ENCODE measurements around the gene MAP2K1.
"Not testable (repeated sequence)": the region's sequence is repeated elsewhere in the genome, so short reads cannot be mapped to it uniquely, and the experiment has no call there.

MAP2K1 gene

DNA sequence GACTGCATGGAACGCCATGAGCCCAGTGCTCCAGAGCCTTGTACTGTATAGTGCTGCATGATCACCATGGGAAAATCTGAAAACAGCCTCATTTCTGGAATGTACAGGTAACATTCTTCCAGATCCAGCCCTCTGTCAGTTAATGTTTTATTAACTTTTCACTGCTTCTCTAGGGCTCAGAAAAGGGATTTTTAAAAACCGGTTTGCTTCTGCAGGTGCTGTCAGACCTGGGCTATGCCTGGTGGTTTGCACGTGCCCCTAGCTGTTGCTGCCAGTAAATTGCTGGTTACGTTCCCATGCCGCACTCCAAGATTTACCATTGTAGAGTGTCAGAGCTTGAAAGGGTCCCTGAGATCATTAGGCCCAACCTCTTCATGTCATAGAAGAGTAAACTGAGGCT is 101.8 kb downstream of the MAP2K1 start:
- Mint-ChIP-seq H3K36me3 (ENCODE audit: low read depth) (peaks cover 75% of the 10 kb centered on the region), H3K4me3 (no peak overlapping the region), H3K27ac (no peak overlapping the region), H3K4me1 (ENCODE audit: low read depth) (no peaks in the 10 kb centered on the region), H3K9me3 (no peaks in the 10 kb centered on the region), H3K27me3 (no peaks in the 10 kb centered on the region)

DNA sequence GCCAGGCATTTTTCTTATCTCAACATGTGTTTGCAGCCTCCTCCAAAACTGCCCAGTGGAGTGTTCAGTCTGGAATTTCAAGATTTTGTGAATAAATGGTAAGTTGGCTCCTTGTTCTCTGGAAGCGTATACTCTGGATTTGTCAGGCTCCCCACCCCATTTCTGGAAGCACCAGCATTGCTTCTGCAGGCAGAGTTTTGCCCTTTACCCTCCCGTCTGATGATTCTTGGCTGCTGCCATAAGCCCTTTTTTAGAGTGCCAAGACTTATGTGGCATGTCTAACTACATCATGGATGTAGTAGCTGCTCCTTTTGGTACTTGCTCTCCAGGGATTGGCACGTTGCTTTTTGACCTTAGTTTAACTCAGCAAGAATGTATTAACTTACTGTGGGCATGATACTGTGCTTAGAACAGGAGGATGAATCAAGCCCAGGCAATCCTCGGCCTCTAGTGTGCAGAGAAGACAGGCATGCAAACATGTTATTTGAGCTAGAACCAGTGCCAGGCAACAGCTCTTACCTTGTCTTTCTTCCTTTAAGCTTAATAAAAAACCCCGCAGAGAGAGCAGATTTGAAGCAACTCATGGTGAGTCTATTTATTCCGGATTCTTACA is 102.6 kb downstream of the MAP2K1 start:
- H3K36me3 Mint-ChIP-seq (ENCODE audit: low read depth): peaks cover 80% of the 10 kb centered on the region
- H3K4me3 Mint-ChIP-seq: no peak overlapping the region
- peaks cover 5% of the 10 kb centered on the region for H3K4me1 Mint-ChIP-seq (ENCODE audit: low read depth)
- H3K27me3 Mint-ChIP-seq: no peaks in the 10 kb centered on the region
- no peaks in the 10 kb centered on the region for H3K9me3 Mint-ChIP-seq
- H3K27ac Mint-ChIP-seq: peak overlapping the region; percentile 53

DNA sequence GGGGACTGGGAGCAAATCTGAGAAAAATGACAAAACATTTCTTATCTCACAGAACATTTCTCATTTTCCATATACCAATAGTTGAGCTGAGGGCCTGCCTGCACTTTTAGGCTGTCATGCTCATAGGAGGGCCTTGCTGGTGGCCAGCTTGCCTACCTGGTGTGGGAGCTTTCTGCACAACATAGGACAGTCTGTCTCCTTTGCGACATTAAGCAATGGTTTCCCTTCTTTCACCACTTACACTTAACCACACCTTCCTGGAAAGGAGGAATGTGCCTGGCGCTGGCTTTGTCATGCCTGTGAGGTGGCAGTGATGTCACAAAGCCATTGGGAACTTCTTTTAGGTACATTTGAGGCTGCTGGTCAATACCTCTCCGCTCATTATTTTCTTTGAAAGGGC is 105.1 kb downstream of the MAP2K1 start:
- Mint-ChIP-seq H3K27ac (peak overlapping the region; percentile 38), H3K4me1 (ENCODE audit: low read depth) (peaks cover 21% of the 10 kb centered on the region), H3K4me3 (no peak overlapping the region), H3K9me3 (no peaks in the 10 kb centered on the region), H3K36me3 (ENCODE audit: low read depth) (peaks cover 84% of the 10 kb centered on the region), H3K27me3 (no peaks in the 10 kb centered on the region)

DNA sequence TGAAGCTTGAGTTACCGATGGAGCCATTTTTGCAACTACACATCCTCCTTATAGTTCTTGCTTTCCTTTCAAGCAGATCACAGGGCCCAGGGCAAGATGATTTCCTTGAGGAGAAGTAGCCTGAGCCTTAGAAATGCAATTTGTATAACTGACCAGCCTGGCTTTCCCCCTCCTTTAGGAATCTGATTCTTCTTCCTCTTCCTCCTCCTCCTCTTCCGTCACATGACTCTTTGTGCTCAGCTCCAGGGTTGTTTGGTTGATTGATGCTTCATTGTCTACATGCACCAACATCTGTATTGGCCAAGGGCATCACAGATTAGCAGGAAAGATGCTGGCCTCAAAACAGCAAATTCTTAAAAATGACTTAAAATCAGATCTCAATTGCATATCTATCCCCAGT is 107.5 kb downstream of the MAP2K1 start:
- H3K27ac Mint-ChIP-seq: peak overlapping the region; percentile 50
- H3K9me3 Mint-ChIP-seq: no peaks in the 10 kb centered on the region
- H3K4me1 Mint-ChIP-seq (ENCODE audit: low read depth): peaks cover 31% of the 10 kb centered on the region
- no peak overlapping the region for H3K4me3 Mint-ChIP-seq
- H3K36me3 Mint-ChIP-seq (ENCODE audit: low read depth): peaks cover 89% of the 10 kb centered on the region
- no peaks in the 10 kb centered on the region for H3K27me3 Mint-ChIP-seq

DNA sequence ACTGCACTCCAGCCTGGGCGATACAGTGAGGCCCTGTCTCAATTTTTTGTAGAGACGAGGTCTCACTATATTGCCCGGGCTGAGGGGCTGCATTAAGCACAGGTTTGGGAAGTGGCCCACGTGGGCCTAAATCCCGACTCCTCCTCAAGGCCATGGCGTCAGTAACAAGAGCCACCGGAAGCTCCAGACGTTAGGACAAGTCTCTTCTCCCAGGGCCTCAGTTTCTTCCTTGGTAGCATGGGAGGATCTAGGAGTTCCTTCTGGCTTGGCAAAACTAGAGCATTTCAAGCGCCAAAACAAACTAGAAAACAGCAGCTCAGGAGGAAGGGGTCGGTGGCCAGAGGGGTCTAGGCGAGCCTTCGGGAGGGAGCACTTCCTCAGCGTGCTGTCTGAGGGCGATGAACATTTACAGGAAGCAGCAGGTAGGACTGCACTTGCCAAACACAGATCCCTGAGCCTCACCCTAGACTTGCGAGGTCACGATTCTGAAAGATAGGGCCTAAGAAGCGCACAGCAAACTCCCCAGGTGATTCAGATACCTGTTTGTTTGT is 110.3 kb downstream of the MAP2K1 start:
- H3K4me3 Mint-ChIP-seq: peak overlapping the region; percentile 97
- H3K36me3 Mint-ChIP-seq (ENCODE audit: low read depth): peaks cover 89% of the 10 kb centered on the region
- peaks cover 57% of the 10 kb centered on the region for H3K4me1 Mint-ChIP-seq (ENCODE audit: low read depth)
- peak overlapping the region; percentile 99 for H3K27ac Mint-ChIP-seq
- H3K9me3 Mint-ChIP-seq: no peaks in the 10 kb centered on the region
- H3K27me3 Mint-ChIP-seq: no peaks in the 10 kb centered on the region

DNA sequence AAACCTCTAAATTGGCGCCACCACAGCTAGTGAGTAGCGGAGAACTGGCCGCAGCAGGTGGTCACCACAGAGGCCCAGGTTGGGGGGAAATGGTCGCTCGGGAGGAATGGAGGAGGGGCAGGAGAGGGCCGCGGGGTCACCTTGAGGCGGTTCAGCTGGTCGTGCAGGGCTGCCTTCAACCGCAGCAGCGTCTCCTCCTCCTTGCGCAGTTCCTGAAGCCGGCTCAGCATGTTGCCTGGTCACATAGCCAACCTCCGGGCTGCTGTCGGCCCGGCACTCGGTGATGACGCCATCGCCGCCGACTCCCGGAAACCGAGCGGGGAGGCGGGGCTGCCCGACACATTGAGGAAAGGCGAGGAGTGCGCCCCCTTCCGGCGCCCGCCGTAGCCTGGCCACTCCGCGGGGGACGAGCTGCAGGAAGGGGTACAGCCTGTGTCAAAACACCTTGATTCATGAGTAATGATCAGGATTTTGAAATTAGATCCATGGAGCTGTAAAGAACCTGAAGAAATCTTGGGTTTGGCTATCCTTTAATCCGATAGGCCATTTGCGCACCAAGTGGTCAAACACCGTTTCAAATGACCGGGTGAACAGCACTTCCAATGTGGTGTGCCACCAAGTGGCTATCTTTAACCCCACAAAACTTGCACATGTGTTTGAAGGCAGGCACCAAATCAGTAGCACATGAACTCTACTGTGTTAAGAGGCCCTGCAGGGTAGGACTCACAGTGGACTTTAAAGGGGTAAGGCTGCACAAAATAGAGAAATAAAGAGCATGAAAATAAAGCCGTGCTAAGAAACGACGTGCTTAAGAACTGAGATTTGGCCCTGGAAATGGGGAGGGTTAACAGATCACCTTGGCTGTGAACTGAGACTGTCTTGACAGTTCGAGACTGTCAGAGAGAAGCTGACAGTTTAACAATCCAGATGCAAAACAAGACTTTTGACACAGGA is 111.1 kb downstream of the MAP2K1 start, which contains the start of gene SNAPC5:
TSS of gene SNAPC5 (minus strand) at position 261 of the 954 bp plus-strand sequence. CDS start at position 230, 31 bp downstream.
- Mint-ChIP-seq H3K9me3 (no peaks in the 10 kb centered on the region), H3K4me1 (ENCODE audit: low read depth) (peaks cover 65% of the 10 kb centered on the region), H3K36me3 (ENCODE audit: low read depth) (peaks cover 89% of the 10 kb centered on the region), H3K4me3 (peak within 1 kb of the TSS; percentile 97), H3K27me3 (no peaks in the 10 kb centered on the region), H3K27ac (peak within 1 kb of the TSS; percentile 99)

DNA sequence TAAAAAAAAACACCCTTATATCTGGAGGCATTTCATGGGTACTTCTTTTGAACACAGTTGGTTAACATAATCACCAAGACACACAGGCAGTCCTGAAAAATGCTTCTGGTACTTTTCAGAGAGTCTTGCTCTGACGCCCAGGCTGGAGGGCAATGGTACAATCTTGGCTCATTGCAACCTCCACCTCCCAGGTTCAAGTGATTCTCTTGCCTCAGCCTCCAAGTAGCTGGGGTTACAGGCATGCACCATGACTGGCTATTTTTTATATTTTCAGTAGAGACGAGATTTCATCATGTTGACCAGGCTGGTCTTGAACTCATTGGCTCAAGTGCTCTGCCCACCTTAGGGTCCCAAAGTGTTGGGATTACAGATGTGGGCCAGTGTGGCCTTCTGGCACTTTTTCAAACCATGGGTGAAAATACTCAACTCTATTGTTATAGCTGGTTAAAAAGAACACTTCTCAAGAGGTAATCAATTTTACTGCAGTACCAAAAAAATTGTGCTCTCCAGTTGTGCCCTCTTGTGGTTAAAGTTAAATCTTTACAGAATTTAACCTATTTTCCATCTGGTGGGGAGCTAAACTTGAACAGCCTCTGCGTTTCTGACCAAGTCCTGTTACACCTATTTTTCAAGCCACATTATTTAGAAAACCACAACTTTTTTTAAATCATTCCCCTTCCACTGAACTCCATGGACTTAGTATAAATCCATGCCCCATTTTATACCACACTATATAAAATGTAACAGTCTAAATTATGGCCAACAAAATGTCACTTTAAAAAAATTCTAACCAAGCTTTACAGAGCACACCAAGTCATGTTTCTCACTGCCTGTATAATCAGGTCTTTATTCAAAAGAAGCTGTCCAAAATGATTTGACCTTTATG is 112.0 kb downstream of the MAP2K1 start:
- Mint-ChIP-seq H3K4me1 (ENCODE audit: low read depth) (peaks cover 68% of the 10 kb centered on the region), H3K9me3 (no peaks in the 10 kb centered on the region), H3K27me3 (no peaks in the 10 kb centered on the region), H3K27ac (peak overlapping the region; percentile 99), H3K36me3 (ENCODE audit: low read depth) (peaks cover 89% of the 10 kb centered on the region), H3K4me3 (peak overlapping the region; percentile 97)

DNA sequence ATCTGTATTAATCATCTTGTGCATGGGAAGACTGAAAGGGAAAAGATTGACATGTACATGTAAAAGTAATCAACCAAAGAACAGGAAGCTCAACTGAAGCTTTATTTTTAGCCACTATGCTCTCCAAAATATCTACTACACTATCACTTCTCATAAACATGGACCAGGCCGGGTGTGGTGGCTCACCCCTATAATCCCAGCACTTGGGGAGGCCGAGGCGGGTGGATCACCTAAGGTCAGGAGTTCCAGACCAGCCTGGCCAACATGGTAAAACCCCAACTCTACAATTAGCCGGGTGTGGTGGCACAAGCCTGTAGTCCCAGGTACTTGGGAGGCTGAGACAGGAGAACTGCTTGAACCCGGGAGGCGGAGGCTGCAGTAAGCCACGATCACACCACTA is 113.6 kb downstream of the MAP2K1 start:
- peaks cover 63% of the 10 kb centered on the region for H3K4me1 Mint-ChIP-seq (ENCODE audit: low read depth)
- not testable (repeated sequence) for H3K27me3 Mint-ChIP-seq
- H3K4me3 Mint-ChIP-seq: peak overlapping the region; percentile 93

DNA sequence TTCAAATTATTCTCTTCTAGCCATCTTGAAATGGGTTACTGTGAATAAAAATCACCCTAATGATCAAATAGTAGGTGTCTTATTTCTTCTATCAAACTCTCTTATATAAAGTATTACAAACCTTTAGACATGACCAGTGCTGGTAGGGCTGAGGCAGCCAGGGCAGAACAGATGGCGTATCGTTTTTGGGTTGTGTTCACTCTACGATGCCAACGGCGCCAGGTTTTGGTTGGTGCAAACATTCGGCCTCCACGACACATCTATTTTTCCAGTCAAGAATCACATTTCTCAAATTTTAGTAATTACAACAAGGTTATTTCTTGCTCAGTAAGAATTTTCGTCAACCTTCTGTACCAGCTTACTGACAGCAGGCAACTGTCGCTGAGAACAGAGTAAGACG is 115.8 kb downstream of the MAP2K1 start:
- Mint-ChIP-seq H3K27ac (peak overlapping the region; percentile 99), H3K9me3 (no peaks in the 10 kb centered on the region), H3K4me3 (peak overlapping the region; percentile 93), H3K36me3 (ENCODE audit: low read depth) (peaks cover 76% of the 10 kb centered on the region), H3K4me1 (ENCODE audit: low read depth) (peaks cover 69% of the 10 kb centered on the region), H3K27me3 (no peaks in the 10 kb centered on the region)

More for the DNA sequence above, 113.6 kb downstream of the MAP2K1 start:
- H3K9me3 Mint-ChIP-seq: not testable (repeated sequence)
- H3K36me3 Mint-ChIP-seq (ENCODE audit: low read depth): peaks cover 86% of the 10 kb centered on the region
- peak overlapping the region; percentile 99 for H3K27ac Mint-ChIP-seq

DNA sequence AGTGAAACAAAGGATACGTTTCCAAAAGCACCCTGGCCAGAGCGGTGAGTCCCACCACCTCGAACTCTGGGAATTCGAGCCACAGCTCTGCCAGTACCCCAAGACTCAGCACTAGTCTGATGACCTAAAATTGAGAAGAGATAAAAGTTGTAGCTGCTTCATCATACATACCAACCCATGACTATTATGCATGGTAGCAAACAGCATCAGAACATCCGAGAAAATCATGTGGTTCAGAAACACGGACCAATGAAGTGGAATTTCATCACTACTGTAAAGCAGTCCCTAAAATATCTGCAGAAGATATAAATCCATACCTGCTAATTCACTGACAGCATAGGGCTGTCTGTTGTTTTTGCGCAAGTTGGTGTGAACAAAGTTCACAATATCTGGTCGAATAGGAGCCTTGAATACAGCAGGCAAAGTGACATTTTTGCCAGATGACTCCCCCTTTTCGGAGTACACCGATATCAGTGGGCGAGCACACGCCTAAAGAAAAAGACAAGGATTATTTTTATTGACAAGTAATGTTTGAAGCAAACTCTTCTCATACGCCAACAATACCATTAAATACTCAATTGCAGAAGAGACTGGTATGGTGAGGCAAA is 116.4 kb downstream of the MAP2K1 start:
- H3K27me3 Mint-ChIP-seq, H3K9me3 Mint-ChIP-seq: not testable (repeated sequence)
- Mint-ChIP-seq H3K4me3 (peak overlapping the region; percentile 93), H3K4me1 (ENCODE audit: low read depth) (peaks cover 71% of the 10 kb centered on the region), H3K36me3 (ENCODE audit: low read depth) (peaks cover 73% of the 10 kb centered on the region), H3K27ac (peak overlapping the region; percentile 99)

DNA sequence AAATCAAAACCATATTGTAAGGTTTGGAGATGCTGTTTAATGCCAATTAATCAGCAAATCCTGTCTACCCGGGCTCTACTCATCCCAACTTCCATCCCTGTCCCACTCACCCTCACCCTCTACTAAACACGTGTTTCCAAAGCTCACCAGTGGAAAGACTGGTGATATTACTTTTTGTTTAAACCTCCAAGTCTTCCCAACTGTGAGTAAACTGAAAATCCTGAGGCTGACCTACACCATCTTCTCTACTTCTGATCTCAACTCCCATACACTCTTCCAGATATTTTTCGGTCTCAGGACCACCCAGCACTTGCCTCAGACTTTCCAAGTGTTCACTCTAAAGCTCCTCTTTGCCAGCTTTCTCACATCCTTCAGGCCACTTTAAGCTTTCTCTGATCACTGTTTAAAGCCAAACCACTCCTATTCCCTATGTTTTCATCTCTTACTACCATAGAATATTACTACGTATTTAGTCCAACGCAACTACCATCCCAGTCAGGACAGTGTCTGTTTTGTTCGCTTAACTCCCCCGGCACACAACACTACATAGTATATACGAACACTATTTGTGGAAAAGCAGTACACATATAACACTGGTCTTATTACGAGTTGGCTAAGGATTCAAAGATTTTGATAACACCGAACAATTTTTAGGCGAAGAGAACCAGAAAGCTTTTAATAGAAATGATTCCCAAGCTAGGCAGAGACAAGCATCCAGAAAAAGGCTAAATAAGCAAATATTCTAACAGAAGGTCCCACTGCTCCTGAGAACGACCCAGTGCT is 117.3 kb downstream of the MAP2K1 start:
- H3K9me3 Mint-ChIP-seq: no peaks in the 10 kb centered on the region
- H3K4me1 Mint-ChIP-seq (ENCODE audit: low read depth): peaks cover 68% of the 10 kb centered on the region
- peak overlapping the region; percentile 93 for H3K4me3 Mint-ChIP-seq
- H3K36me3 Mint-ChIP-seq (ENCODE audit: low read depth): peaks cover 71% of the 10 kb centered on the region
- peak overlapping the region; percentile 99 for H3K27ac Mint-ChIP-seq
- H3K27me3 Mint-ChIP-seq: no peaks in the 10 kb centered on the region

DNA sequence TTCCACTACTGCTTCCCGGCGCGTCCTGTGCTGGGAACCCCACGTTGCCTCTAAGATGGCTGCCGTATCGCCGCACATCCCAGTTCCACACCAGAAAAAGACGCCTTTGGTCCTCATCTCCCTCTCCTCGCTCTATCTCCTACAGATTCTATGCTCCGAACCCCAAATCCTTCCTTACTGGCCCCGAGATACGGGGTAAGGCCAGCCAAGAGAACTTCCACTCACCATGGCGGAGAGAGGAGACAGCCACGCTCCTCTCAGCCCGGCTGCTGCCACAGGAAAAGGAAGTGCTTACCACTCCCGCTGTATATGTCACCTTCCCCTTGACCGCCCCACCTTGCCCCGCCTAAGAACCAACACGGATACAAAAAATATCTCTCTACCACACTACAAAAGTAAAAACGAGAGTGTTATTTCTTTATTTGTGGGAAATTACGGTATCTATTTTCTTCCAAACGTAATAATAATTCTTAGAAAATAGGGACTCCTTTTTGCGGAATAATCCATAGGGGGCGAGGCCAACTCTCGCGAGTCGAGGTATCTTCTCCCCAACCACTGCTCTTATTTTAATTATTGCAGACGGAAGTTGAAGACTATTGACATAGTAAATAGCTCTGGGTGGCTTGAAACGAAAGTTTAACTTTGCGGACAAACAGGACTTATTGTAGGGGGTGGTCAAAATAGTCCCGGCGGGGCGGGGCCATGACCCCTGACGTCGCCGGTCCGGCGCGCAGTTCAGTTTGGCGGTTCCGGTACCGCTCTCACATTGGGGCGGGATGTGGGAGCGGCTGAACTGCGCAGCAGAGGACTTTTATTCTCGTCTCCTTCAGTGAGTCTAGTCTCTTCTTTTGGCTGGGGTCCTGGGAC is 118.1 kb downstream of the MAP2K1 start, which contains the start of the genes RPL4 and ZWILCH:
TSS of gene RPL4 (minus strand) at position 293 of the 867 bp plus-strand sequence. CDS start at position 228, 65 bp downstream.
TSS of gene ZWILCH (plus strand) at position 764 of the 867 bp plus-strand sequence. CDS start at position 777, 13 bp downstream.
- H3K27ac Mint-ChIP-seq: peak within 1 kb of the TSS; percentile 99
- peak within 1 kb of the TSS; percentile 93 for H3K4me3 Mint-ChIP-seq
- peaks cover 61% of the 10 kb centered on the region for H3K4me1 Mint-ChIP-seq (ENCODE audit: low read depth)

More for the DNA sequence above, 118.1 kb downstream of the MAP2K1 start, which contains the start of the genes RPL4 and ZWILCH:
- peaks cover 68% of the 10 kb centered on the region for H3K36me3 Mint-ChIP-seq (ENCODE audit: low read depth)
- H3K9me3 Mint-ChIP-seq: no peaks in the 10 kb centered on the region
- no peaks in the 10 kb centered on the region for H3K27me3 Mint-ChIP-seq

Data from stimulated activated naive CD8-positive, alpha-beta T cell treated with anti-CD3 and anti-CD28 coated beads, Interleukin-15, Interleukin-2, amounts not matched to agents 100 ng/mL and 50 ng/mL, for 24 hours (primary cell).